GM12878 (cell line): Measurements from ENCODE around the gene MAGEB17. TPM values are rescaled to one million over a fixed set of nuclear protein-coding genes. Genes with fewer than 3 reads are reported as not detected.

Experiments used
- BMI1 ChIP-seq: fragments of 450-650 bp; IDR thresholded peaks from 2 replicates; pipeline ENCODE4 v1.6.1; 2016; ENCODE audit warnings: mild to moderate bottlenecking, moderate library complexity, borderline replicate concordance
- CBX5 ChIP-seq: sonication (generic); IDR thresholded peaks from 2 replicates; pipeline ENCODE4 v1.6.1; 2016; ENCODE audit warnings: low read depth, moderate library complexity, mild to moderate bottlenecking, inconsistent platforms
- CHD2 ChIP-seq: IDR thresholded peaks from 2 replicates; pipeline ENCODE4 v1.6.1; 2011; ENCODE audit warnings: low read depth, low read length, improper control_type of control experiment, borderline replicate concordance
- CTCF ChIP-seq, 3 experiments: IDR thresholded peaks in 2 of 3; conservative IDR thresholded peaks in 1 of 3; 2 replicates each; pipeline ENCODE4 v1.5.1; 2011; ENCODE audit warnings: low read depth in 3 of 3, low read length in 3 of 3, mild to moderate bottlenecking in 3 of 3, control low read depth in 2 of 3, moderate library complexity in 2 of 3, inconsistent platforms in 1 of 3, mixed read lengths in 1 of 3; ENCODE audit not compliant: control insufficient read depth in 2 of 3, insufficient read depth in 1 of 3; ENCODE audit errors: extremely low read depth in 1 of 3
- CUX1 ChIP-seq: IDR thresholded peaks from 2 replicates; pipeline ENCODE4 v1.6.1; 2012; ENCODE audit warnings: improper control_type of control experiment, low read depth, low read length; ENCODE audit not compliant: insufficient replicate concordance
- FOXM1 ChIP-seq: IDR thresholded peaks from 2 replicates; pipeline ENCODE4 v1.6.1; 2012; ENCODE audit warnings: low read depth, mild to moderate bottlenecking, inconsistent platforms, low read length, moderate library complexity
- HSF1 ChIP-seq: fragments of 150-350 bp; IDR thresholded peaks from 2 replicates; pipeline ENCODE4 v1.6.1; 2014; ENCODE audit warnings: mild to moderate bottlenecking, low read depth, low read length
- MLLT1 ChIP-seq: fragments of 450-650 bp; IDR thresholded peaks from 2 replicates; pipeline ENCODE4 v1.6.1; 2016; ENCODE audit warnings: mild to moderate bottlenecking
- SMAD1 ChIP-seq: fragments of 450-650 bp; IDR thresholded peaks from 2 replicates; pipeline ENCODE4 v1.6.1; 2018; ENCODE audit warnings: mild to moderate bottlenecking, low read depth; ENCODE audit not compliant: partially characterized antibody
- ZNF687 ChIP-seq: fragments of 450-650 bp; IDR thresholded peaks from 2 replicates; pipeline ENCODE4 v1.6.1; 2017; ENCODE audit warnings: mild to moderate bottlenecking, moderate library complexity
- polyA plus RNA-seq, 11 experiments: library from polyadenylated mRNA; depleted of rRNA in 4 of 11; unstranded in 6 of 11; stranded (reverse) in 5 of 11; fragments of >200 nt; fragmentation: Nextera tagmentation in 4 of 11; fragmentation: Illumina TruSeq in 1 of 11; extraction: Ambion mirVana in 4 of 11; extraction: Trizol in 1 of 11; gene quantifications; 1 replicate in 1 of 11; 2 replicates in 10 of 11; pipeline versions ENCODE4 v1.2.1 to v1.2.3, GENCODE V29; 2011 to 2016; ENCODE audit warnings: inconsistent platforms in 2 of 11, missing spikeins in 2 of 11, low read depth in 1 of 11
- total RNA-seq, 4 experiments: library from RNA; depleted of rRNA in 3 of 4; stranded (reverse); fragments of >200 nt in 3 of 4; fragmentation: Illumina TruSeq in 1 of 4; extraction: Trizol in 1 of 4; gene quantifications; 2 replicates each; pipeline versions ENCODE4 v1.2.1 to v1.2.3, GENCODE V29; 2013 to 2021

Gene MAGEB17
- total and polyA plus RNA-seq, 10 of the 15 experiments (the other 5 are each of a cell fraction or from before 2014, with no cell fraction given) = 0.05 to 0.21 TPM; not detected in 8

- TF ChIP-seq MLLT1 (no peak), ZNF687 (no peak), HSF1 (no peak), BMI1 (no peak), CUX1 (no peak), CTCF (IDR thresholded peaks at IDR 0.05 in 2 of 3, conservative IDR thresholded peaks at IDR 0.05 in 1 of 3; ENCODE audit: control insufficient read depth in 2 of 3, extremely low read depth in 1 of 3, insufficient read depth in 1 of 3, low read depth in 3 of 3, low read length in 3 of 3) (no peak), CBX5 (no peak), CHD2 (no peak), FOXM1 (no peak), SMAD1 (no peak)
Measured at GRCh38 chrX:16145656-16146055, 21.6 kb upstream of the MAGEB17 start (continued).
